ENCODE results near the gene TMEM97. TPM values are rescaled to one million over a fixed set of nuclear protein-coding genes. Genes with fewer than 3 reads are reported as not detected.

TMEM97 gene
- total RNA-seq, 1 experiment from 2014 or later: 55.6 TPM

DNA sequence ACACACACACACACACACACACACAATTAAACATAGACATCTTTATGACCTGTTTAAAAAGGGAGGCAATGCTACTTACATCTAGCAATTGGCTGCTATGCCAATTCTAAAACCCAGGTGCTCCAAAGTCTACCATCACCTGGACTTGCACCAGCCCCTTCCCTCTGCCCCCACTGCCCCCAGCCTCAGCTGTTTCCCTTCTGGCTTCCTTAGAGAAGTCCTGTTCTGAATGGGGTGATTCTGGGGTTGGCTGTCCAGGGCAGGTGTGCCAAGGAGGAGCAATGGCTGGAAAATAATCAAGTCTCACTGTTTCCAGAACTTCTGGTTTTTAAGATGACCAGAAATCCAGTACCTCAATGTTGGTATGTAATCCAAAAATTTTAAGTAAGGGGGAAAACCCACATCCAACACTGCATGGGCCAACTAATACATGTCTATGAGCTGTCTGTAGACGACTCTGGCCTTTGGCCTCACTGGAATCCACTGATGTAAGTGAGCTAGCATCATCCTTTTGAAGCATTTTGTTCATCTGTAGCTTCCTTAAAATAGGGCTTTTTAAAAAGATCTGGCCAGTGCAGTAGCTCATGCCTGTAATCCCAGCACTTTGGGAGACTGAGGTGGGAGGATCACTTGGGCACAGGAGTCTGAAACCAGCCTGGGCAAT lies 14.2 kb downstream of the TMEM97 start (continued):
- TF ChIP-seq EGR1 (IDR thresholded peaks at IDR 0.05; ENCODE audit: low read depth) (no peak), JUND (IDR thresholded peaks at IDR 0.05) (no peak)
- TF ChIP-seq, protein P1, sequence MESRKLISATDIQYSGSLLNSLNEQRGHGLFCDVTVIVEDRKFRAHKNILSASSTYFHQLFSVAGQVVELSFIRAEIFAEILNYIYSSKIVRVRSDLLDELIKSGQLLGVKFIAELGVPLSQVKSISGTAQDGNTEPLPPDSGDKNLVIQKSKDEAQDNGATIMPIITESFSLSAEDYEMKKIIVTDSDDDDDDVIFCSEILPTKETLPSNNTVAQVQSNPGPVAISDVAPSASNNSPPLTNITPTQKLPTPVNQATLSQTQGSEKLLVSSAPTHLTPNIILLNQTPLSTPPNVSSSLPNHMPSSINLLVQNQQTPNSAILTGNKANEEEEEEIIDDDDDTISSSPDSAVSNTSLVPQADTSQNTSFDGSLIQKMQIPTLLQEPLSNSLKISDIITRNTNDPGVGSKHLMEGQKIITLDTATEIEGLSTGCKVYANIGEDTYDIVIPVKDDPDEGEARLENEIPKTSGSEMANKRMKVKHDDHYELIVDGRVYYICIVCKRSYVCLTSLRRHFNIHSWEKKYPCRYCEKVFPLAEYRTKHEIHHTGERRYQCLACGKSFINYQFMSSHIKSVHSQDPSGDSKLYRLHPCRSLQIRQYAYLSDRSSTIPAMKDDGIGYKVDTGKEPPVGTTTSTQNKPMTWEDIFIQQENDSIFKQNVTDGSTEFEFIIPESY (IDR thresholded peaks at IDR 0.05; ENCODE audit: extremely low read depth, insufficient replicate concordance, low read length): no peak

DNA sequence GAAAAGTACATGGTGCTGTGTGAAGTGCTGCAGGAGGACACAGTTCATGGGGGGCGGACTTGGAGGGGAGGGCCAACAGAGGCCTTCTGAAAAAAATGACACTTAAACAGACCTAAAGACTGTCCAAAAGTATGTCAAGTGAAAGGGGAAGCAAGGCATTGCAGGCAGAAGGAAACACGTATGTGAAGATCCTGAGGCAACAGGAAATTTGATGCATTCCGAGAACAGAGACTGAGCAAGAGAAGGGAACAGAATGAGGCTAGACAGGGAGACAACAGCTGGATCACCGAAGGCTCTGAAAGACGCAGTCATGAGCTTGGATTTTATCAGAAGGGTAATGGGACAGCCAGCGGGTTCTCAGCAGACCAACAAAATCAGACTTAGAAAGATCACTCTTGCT lies 15.2 kb downstream of the TMEM97 start:
- ChIA-PET POLR2A (no interaction called here), CTCF (interaction anchor here (1.6 kb wide), 1 partner anchor 24 kb away, joined by 6 read pairs; the partner anchor contains the start of gene POLDIP2), RAD21 (ENCODE audit: low non-redundant PET in 1 of 2, low total read pairs in 2 of 2, uncharacterized antibody in 2 of 2, unreplicated experiment in 2 of 2) (interaction anchor here in 1 of 2 experiments (2.5 kb wide), 1 partner anchor 23 kb away, joined by 9 read pairs; the partner anchor contains the start of gene POLDIP2)
- no peaks in the 10 kb centered on the region for H4K20me1 ChIP-seq (ENCODE audit: insufficient read depth)
- no peaks in the 10 kb centered on the region for H3K9me3 ChIP-seq (ENCODE audit: control insufficient read depth in 1 of 2, insufficient read depth in 1 of 2, low read depth in 1 of 2, low read length in 2 of 2)
- no TSS peak for BruUV-seq (replicated peaks)
- peak overlapping the region; percentile 89 for H3K9ac ChIP-seq (ENCODE audit: low read length)
- no peaks in the 10 kb centered on the region for H3K27me3 ChIP-seq (ENCODE audit: insufficient read depth, low read length)
- H3K9me2 ChIP-seq (ENCODE audit: insufficient read depth): no peaks in the 10 kb centered on the region
- H3K4me1 ChIP-seq (ENCODE audit: control insufficient read depth in 1 of 2, insufficient read depth in 2 of 2, low read length in 2 of 2): peaks cover 16 to 38% of the 10 kb centered on the region in 2 experiments
- H3K36me3 ChIP-seq (ENCODE audit: control insufficient read depth in 1 of 2, insufficient read depth in 2 of 2, low read length in 2 of 2): peaks cover 0 to 2% of the 10 kb centered on the region in 2 experiments; a peak in 2 of 4 replicates
- peak overlapping the region; percentile 97 to 99 for H3K4me3 ChIP-seq (replicated peaks in 1 of 2; ENCODE audit: low read depth in 1 of 2, low read length in 2 of 2)
- H3K79me2 ChIP-seq (ENCODE audit: insufficient read depth, low read length): peaks cover 29% of the 10 kb centered on the region
- intact Hi-C loops (cut with micrococcal nuclease): no loop called here
- H3K4me2 ChIP-seq (ENCODE audit: low read length): peak overlapping the region; percentile 93
- TF ChIP-seq ZFX (IDR thresholded peaks at IDR 0.05) (no peak), EGR1 (IDR thresholded peaks at IDR 0.05; ENCODE audit: low read depth) (no peak), ZNF274 (IDR thresholded peaks at IDR 0.05; ENCODE audit: low read depth, low read length) (no peak), CEBPB (IDR thresholded peaks at IDR 0.05; ENCODE audit: low read depth) (no peak), CBX3 (IDR thresholded peaks at IDR 0.05; ENCODE audit: low read depth) (no peak), POLR2AphosphoS5 (IDR thresholded peaks at IDR 0.05; ENCODE audit: low read depth, low read length) (no peak), ELF1 (IDR thresholded peaks at IDR 0.05; ENCODE audit: borderline replicate concordance, low read depth) (no peak), SP1 (IDR thresholded peaks at IDR 0.05; ENCODE audit: low read depth) (no peak), EZH2 (IDR thresholded peaks at IDR 0.05) (no peak), YY1 (IDR thresholded peaks at IDR 0.05; ENCODE audit: extremely low read depth, insufficient replicate concordance, low read depth, low read length) (no peak)
- TF ChIP-seq, protein P2, sequence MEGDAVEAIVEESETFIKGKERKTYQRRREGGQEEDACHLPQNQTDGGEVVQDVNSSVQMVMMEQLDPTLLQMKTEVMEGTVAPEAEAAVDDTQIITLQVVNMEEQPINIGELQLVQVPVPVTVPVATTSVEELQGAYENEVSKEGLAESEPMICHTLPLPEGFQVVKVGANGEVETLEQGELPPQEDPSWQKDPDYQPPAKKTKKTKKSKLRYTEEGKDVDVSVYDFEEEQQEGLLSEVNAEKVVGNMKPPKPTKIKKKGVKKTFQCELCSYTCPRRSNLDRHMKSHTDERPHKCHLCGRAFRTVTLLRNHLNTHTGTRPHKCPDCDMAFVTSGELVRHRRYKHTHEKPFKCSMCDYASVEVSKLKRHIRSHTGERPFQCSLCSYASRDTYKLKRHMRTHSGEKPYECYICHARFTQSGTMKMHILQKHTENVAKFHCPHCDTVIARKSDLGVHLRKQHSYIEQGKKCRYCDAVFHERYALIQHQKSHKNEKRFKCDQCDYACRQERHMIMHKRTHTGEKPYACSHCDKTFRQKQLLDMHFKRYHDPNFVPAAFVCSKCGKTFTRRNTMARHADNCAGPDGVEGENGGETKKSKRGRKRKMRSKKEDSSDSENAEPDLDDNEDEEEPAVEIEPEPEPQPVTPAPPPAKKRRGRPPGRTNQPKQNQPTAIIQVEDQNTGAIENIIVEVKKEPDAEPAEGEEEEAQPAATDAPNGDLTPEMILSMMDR (IDR thresholded peaks at IDR 0.05 in 2 of 3, conservative IDR thresholded peaks at IDR 0.05 in 1 of 3; ENCODE audit: borderline replicate concordance in 1 of 3, insufficient read depth in 1 of 3, low read depth in 2 of 3, low read length in 2 of 3): no peak
- TF ChIP-seq, protein P1 (IDR thresholded peaks at IDR 0.05; ENCODE audit: extremely low read depth, insufficient replicate concordance, low read length): no peak
- TF ChIP-seq, protein P3, sequence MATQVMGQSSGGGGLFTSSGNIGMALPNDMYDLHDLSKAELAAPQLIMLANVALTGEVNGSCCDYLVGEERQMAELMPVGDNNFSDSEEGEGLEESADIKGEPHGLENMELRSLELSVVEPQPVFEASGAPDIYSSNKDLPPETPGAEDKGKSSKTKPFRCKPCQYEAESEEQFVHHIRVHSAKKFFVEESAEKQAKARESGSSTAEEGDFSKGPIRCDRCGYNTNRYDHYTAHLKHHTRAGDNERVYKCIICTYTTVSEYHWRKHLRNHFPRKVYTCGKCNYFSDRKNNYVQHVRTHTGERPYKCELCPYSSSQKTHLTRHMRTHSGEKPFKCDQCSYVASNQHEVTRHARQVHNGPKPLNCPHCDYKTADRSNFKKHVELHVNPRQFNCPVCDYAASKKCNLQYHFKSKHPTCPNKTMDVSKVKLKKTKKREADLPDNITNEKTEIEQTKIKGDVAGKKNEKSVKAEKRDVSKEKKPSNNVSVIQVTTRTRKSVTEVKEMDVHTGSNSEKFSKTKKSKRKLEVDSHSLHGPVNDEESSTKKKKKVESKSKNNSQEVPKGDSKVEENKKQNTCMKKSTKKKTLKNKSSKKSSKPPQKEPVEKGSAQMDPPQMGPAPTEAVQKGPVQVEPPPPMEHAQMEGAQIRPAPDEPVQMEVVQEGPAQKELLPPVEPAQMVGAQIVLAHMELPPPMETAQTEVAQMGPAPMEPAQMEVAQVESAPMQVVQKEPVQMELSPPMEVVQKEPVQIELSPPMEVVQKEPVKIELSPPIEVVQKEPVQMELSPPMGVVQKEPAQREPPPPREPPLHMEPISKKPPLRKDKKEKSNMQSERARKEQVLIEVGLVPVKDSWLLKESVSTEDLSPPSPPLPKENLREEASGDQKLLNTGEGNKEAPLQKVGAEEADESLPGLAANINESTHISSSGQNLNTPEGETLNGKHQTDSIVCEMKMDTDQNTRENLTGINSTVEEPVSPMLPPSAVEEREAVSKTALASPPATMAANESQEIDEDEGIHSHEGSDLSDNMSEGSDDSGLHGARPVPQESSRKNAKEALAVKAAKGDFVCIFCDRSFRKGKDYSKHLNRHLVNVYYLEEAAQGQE (IDR thresholded peaks at IDR 0.05; ENCODE audit: low read depth): no peak
- DNase-seq (ENCODE audit: low read depth, low spot score) (no peak), ATAC-seq (no peak)
- H2AFZ ChIP-seq (ENCODE audit: low read depth, low read length, poor library complexity, severe bottlenecking): no peak overlapping the region
- no peak overlapping the region for H3K27ac ChIP-seq (ENCODE audit: low read depth, low read length)
